ENCODE measurements around the gene SEMA3F.

DNA sequence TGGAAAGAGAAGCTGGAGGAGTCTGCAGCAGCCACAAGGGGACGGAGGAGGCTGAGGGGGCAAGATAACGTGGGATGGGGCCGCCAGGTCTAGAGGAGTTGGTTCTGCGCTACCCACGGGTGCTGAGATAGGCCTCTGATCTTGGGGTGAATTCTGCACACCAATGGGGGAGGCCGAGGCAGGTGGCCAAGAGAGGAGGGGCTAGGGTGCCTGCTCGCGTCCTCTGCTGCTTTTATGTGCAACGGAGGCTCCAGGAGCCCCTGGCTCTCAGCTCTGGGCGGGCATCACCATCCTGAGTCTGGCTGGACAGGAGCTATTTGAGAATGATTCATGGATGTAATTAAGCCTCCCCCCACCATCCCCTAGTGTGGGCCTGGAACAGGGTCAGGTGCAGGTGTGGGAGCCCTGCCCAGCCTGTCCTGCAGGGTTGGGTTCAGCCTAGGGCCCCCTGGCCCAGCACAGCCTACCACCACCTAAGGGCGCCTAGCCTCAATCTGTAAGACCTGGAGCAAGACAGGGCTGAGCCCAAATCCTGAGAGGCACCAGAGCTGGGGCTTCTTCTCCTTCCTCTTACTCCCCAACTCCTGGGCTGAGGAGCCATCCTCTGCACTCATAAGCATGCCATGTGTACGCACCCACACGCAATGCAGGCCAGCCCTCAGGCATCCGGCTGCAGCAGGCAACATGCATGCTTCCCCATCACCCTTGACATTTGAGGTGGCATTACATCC is 32.3 kb upstream of the SEMA3F start:
- TF ChIP-seq, protein P1, sequence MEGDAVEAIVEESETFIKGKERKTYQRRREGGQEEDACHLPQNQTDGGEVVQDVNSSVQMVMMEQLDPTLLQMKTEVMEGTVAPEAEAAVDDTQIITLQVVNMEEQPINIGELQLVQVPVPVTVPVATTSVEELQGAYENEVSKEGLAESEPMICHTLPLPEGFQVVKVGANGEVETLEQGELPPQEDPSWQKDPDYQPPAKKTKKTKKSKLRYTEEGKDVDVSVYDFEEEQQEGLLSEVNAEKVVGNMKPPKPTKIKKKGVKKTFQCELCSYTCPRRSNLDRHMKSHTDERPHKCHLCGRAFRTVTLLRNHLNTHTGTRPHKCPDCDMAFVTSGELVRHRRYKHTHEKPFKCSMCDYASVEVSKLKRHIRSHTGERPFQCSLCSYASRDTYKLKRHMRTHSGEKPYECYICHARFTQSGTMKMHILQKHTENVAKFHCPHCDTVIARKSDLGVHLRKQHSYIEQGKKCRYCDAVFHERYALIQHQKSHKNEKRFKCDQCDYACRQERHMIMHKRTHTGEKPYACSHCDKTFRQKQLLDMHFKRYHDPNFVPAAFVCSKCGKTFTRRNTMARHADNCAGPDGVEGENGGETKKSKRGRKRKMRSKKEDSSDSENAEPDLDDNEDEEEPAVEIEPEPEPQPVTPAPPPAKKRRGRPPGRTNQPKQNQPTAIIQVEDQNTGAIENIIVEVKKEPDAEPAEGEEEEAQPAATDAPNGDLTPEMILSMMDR (IDR thresholded peaks at IDR 0.05), result no peak
- TF ChIP-seq POLR2A (IDR thresholded peaks at IDR 0.05), result no peak

Measured in right lobe of liver (tissue), 4 donors.